AG04449 (cell line): ENCODE results near the gene HNRNPLL.
"Not testable (repeated sequence)": the region's sequence is repeated elsewhere in the genome, so short reads cannot be mapped to it uniquely, and the experiment has no call there.

Source experiments
- CTCF ChIA-PET: fragments of 350-600 bp; formaldehyde crosslinking; extraction: SDS; loops from one replicate; lab custom pipeline; 2021; ENCODE audit warnings: antibody characterized with exemption; lab: Yijun Ruan, JAX
- POLR2A ChIA-PET: fragments of 400-600, 350-600 bp; formaldehyde crosslinking; extraction: SDS; loops from one replicate; lab custom pipeline; 2020; ENCODE audit warnings: antibody characterized with exemption, inconsistent platforms; lab: Yijun Ruan, JAX
- DNase-seq: peaks from one replicate; pipeline ENCODE4 v3.0.0-alpha.2; 2010; ENCODE audit warnings: low read depth, low spot score
- H3K4me3 ChIP-seq: 2 replicates; pipeline ENCODE4 v1.5.1; 2011; ENCODE audit warnings: low read depth, mild to moderate bottlenecking, control low read depth, low read length
- CTCF ChIP-seq: IDR thresholded peaks from one replicate; pipeline ENCODE4 v1.5.1; 2011; ENCODE audit warnings: mild to moderate bottlenecking, moderate library complexity, low read length, control low read depth, inconsistent platforms; ENCODE audit not compliant: insufficient read depth; ENCODE audit errors: missing control alignments

Gene HNRNPLL

DNA sequence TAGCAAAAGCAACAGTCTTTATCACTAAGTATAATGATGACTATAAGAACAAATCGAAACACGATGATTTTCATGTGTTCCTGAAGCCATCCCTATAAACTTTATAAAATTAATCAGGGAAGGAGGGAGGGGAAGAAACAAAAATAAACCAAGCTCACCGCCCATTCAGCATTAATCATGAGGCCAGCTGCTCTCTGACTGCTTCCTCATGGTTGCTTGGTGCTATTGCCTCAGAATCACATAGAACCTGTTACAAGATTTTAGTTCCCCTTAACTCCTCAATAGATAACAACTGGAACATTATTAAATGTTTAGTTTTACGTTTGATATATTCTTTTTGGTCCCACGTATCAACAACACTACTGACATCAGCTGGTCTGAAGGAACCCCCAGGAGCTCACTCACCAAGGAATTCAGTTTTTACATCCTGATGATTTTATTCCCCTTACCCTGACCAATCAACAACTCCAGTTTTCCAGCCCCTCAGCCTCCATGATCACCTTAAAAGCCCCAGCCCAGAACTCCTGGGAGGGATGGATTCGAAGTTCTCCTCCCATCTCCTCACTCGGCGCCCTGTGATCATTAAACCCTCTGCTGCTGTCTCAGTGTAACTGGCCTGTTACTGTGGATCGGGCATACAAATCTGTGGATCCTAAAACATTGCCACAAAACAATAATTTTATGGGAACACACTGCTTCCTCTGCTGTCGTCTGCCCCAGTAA lies 10.6 kb upstream of the HNRNPLL start:
- CTCF ChIA-PET = interaction anchor here (0.6 to 3.2 kb wide), 4 partner anchors 10 to 1026 kb away, joined by 4 to 36 read pairs (median 4); partner anchors contain the start of gene HNRNPLL
- POLR2A ChIA-PET = interaction anchor here (3.0 kb wide), 1 partner anchor 138 kb away, joined by 11 read pairs; the partner anchor contains the start of gene SRSF7
- no peak for TF ChIP-seq CTCF
- DNase-seq = no peak
- H3K4me3 ChIP-seq = no peak overlapping the region

DNA sequence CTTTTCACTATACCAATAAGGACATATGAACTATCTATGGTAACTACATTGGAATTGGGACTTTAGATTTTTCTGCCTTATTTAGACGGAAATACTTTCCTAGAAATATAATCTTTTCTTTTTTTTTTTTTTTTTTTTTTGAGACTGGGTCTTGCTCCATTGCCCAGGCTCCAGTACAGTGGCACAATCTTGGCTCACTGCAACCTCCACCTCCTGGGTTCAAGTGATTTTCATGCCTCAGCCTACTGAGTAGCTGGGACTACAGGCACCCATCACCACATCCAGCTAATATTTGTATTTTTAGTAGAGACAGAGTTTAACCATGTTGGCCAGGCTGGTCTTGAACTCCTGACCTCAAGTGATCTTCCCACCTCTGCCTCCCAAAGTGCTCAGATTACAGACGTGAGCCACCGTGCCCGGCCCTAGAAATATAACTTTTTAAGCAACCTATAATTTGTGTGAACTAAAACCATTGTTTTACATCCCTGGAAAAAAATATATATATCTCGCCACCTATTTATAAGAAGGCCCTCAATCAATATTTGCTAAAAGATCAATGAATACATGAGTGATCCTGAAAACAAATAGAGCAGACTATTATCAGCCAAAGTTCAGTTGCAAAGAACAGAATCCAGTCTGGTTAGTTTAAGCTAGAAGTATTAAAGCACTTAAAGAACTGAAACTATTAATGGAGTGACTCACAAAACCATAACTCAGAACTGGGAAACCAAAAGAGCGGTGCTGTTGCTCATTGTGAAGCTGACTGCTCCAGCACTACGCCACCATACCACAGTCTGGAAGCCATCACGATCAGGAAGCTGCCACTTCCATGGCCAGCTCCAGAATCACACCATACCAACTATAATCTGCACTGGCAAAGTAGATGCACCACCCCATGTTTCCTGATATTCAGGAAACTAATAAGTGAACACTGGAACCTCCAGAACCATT lies 8.4 kb upstream of the HNRNPLL start:
- TF ChIP-seq CTCF = no peak

GRCh38 chr2:38609246-38609645 lies 6.5 kb upstream of the HNRNPLL start:
- DNase-seq, POLR2A ChIA-PET, CTCF ChIA-PET, H3K4me3 ChIP-seq: not testable (repeated sequence)

More for the DNA sequence above, 8.4 kb upstream of the HNRNPLL start:
- no peak overlapping the region for H3K4me3 ChIP-seq
- DNase-seq = no peak
- POLR2A ChIA-PET = interaction anchor here (3.0 kb wide), 1 partner anchor 140 kb away, joined by 11 read pairs; the partner anchor contains the start of gene SRSF7
- CTCF ChIA-PET = interaction anchor here (0.7 to 3.2 kb wide), 5 partner anchors 8 to 113 kb away, joined by 3 to 36 read pairs (median 3); partner anchors contain the start of gene HNRNPLL

- DNase-seq = no peak
- ChIA-PET POLR2A (no interaction called here), CTCF (interaction anchor here (2.4 kb wide), 1 partner anchor 8 kb away, joined by 8 read pairs; no protein-coding TSS in a partner anchor)
- TF ChIP-seq CTCF = no peak
- H3K4me3 ChIP-seq = no peak overlapping the region
These were observed 6.0 kb upstream of the HNRNPLL start for GRCh38 chr2:38608755-38609154.

DNA sequence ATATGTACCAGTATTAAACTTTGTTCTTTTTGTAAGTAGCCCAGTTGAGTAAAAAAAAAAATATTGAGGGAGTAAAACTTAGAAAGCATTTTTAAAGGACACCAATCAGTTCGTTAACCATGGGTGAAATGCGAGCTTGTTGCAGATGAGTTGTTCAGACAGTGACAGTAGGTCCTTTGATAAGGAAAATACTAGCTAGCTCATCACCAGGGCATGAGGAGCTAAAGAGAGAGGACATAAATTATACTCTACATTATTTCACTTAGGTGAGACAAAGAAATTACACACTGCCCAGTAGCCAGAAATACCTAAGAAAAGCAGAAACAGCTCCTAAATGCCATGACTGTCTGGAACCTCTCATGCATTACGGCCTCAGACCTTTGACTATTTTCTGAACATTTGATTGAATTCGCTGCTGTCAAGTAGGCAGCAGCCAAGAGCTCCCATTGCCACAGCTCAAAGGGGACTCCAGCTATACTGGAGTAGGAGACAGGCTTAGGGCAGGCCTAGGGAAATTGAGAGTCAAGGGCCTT lies 2.6 kb upstream of the HNRNPLL start:
- no peak overlapping the region for H3K4me3 ChIP-seq
- no peak for DNase-seq
- POLR2A ChIA-PET = interaction anchor here (0.9 kb wide), 1 partner anchor 146 kb away, joined by 4 read pairs; the partner anchor contains the start of gene SRSF7
- no peak for TF ChIP-seq CTCF
- CTCF ChIA-PET = interaction anchor here (0.8 to 12.3 kb wide), 14 partner anchors 7 to 146 kb away, joined by 3 to 147 read pairs (median 4); partner anchors contain the start of genes GALM and SRSF7
